K562 treated with DMSO at 1 percent for 24 hours (cell line): Measurements from ENCODE around the gene CNTNAP3B. TPM values are rescaled to one million over a fixed set of nuclear protein-coding genes. Genes with fewer than 3 reads are reported as not detected.

ENCODE experiments used
- total RNA-seq: library from RNA; unstranded; fragments of 300-600 nt; gene quantifications from 2 replicates; pipeline ENCODE4 v1.2.3, GENCODE V29; 2022; ENCODE audit warnings: low read depth; ENCODE audit not compliant: insufficient read depth

The CNTNAP3B gene
- total RNA-seq, result 0.46 and 0.61 TPM in 2 replicates

DNA sequence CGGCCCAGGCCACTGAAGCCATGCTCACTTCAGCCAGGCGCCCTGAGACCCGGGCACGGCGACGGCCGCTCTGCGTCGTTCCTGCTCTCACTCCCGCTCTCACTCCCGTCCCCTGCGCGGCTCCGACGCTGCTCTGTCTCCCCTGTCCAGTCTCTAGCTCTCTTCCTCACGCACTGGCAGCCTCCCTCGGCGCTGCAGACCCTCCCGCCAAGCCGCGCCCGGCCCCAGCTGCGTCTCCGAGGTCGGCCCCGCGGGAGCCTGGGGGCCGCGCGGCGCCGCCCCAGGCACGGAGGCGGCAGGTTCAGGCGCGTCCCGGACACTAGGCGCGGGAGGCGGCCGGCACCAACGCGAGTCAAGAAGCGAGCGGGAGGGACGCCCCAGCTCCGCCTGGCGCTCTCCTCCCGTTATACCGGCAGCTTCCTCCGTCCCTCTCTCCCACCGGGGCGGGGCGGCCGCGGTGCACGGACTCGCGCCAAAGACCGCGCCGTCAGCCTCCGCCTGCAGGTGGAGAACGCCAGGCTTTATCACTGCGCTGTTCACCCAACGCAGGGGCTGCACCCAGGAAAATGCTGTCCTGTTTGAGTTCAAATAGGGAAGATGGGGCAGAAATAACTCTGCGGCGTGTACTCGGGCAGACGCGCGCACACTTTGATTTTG lies at the start of gene CNTNAP3B:
Gene CNTNAP3B, minus strand, starts transcription at position 354 of the 657 bp plus-strand sequence. Its CDS starts 332 bp downstream, at position 22.

Other genes with a start within 250 kb of the CNTNAP3B start
- gene SPATA31A6, start 54.2 kb upstream of the CNTNAP3B start, total RNA-seq, result 0.13 and 0.14 TPM in 2 replicates